ENCODE measurements around the gene COL18A1.
"Not testable (repeated sequence)": the region's sequence is repeated elsewhere in the genome, so short reads cannot be mapped to it uniquely, and the experiment has no call there.

Gene COL18A1

GRCh38 chr21:45427331-45428271 is 22.6 kb downstream of the COL18A1 start:
- peak; percentile 97 for DNase-seq (ENCODE audit: low spot score)

- no peak for DNase-seq (ENCODE audit: low spot score)
These were observed 23.6 kb downstream of the COL18A1 start for GRCh38 chr21:45428534-45428933.

GRCh38 chr21:45429221-45430175 is 24.5 kb downstream of the COL18A1 start:
- no peak for DNase-seq (ENCODE audit: low spot score)

GRCh38 chr21:45430521-45431501 is 25.8 kb downstream of the COL18A1 start:
- no peak for DNase-seq (ENCODE audit: low spot score)

GRCh38 chr21:45431781-45432572 is 27.0 kb downstream of the COL18A1 start:
- no peak for DNase-seq (ENCODE audit: low spot score)

GRCh38 chr21:45432575-45433255 is 27.8 kb downstream of the COL18A1 start:
- no peak for DNase-seq (ENCODE audit: low spot score)

GRCh38 chr21:45433301-45433700 is 28.3 kb downstream of the COL18A1 start:
- DNase-seq (ENCODE audit: low spot score) = no peak

- DNase-seq (ENCODE audit: low spot score) = no peak
These were observed 29.1 kb downstream of the COL18A1 start for GRCh38 chr21:45433911-45434644.

GRCh38 chr21:45434645-45435217 is 29.8 kb downstream of the COL18A1 start:
- no peak for DNase-seq (ENCODE audit: low spot score)

- no peak for DNase-seq (ENCODE audit: low spot score)
These were observed 30.5 kb downstream of the COL18A1 start for GRCh38 chr21:45435405-45435981.

- no peak for DNase-seq (ENCODE audit: low spot score)
These were observed 31.5 kb downstream of the COL18A1 start for GRCh38 chr21:45436351-45437065.

GRCh38 chr21:45437844-45438243 is 32.9 kb downstream of the COL18A1 start:
- DNase-seq (ENCODE audit: low spot score) = not testable (repeated sequence)

- DNase-seq (ENCODE audit: low spot score) = no peak
These were observed 33.6 kb downstream of the COL18A1 start for GRCh38 chr21:45438391-45439145.

GRCh38 chr21:45439161-45439872 is 34.4 kb downstream of the COL18A1 start:
- peak; percentile 94 for DNase-seq (ENCODE audit: low spot score)

GRCh38 chr21:45439901-45440461 is 35.0 kb downstream of the COL18A1 start:
- DNase-seq (ENCODE audit: low spot score) = no peak

- no peak for DNase-seq (ENCODE audit: low spot score)
These were observed 35.9 kb downstream of the COL18A1 start for GRCh38 chr21:45440736-45441350.

All from GM03348 (cell line).